Measurements from ENCODE around the gene FRK. TPM values are rescaled to one million over a fixed set of nuclear protein-coding genes. Genes with fewer than 3 reads are reported as not detected.

Gene FRK
- total RNA-seq, 2 experiments from 2014 or later, result not detected

GRCh38 chr6:115976321-115976870 is 84.3 kb downstream of the FRK start:
- DNase-seq (no peak), ATAC-seq (ENCODE audit: poor library complexity) (no peak)
- ChIA-PET CTCF (no interaction called here), POLR2A (no interaction called here)
- Histone ChIP-seq H3K27me3 (ENCODE audit: control insufficient read depth in 1 of 2, insufficient read depth in 2 of 2, low read length in 2 of 2) (no peaks in the 10 kb centered on the region), H3K4me3 (ENCODE audit: low read length) (no peak overlapping the region), H3K9me3 (ENCODE audit: control insufficient read depth in 1 of 2, insufficient read depth in 1 of 2, low read length in 2 of 2) (no peaks in the 10 kb centered on the region), H3K27ac (ENCODE audit: low read depth in 1 of 2, low read length in 2 of 2) (no peak overlapping the region), H3K36me3 (ENCODE audit: insufficient read depth, low read length) (no peaks in the 10 kb centered on the region), H3K4me1 (ENCODE audit: insufficient read depth, low read length) (no peaks in the 10 kb centered on the region)
- Mint-ChIP-seq H3K9me3 (no peaks in the 10 kb centered on the region), H3K27ac (no peak overlapping the region), H3K36me3 (ENCODE audit: low read depth) (no peaks in the 10 kb centered on the region), H3K27me3 (no peaks in the 10 kb centered on the region), H3K4me3 (no peak overlapping the region), H3K4me1 (ENCODE audit: low read depth) (no peaks in the 10 kb centered on the region)
- TF ChIP-seq CTCF (IDR thresholded peaks at IDR 0.05), result no peak
- intact Hi-C loops (cut with DNase I, micrococcal nuclease), result no loop called here

GRCh38 chr6:115972679-115973078 is 88.0 kb downstream of the FRK start:
- no peaks in the 10 kb centered on the region for H3K9me3 Mint-ChIP-seq

GRCh38 chr6:115971785-115972184 is 88.9 kb downstream of the FRK start:
- Mint-ChIP-seq H3K27me3 (peaks cover 5% of the 10 kb centered on the region), H3K4me3 (no peak overlapping the region), H3K9me3 (no peaks in the 10 kb centered on the region), H3K27ac (no peak overlapping the region), H3K36me3 (ENCODE audit: low read depth) (no peaks in the 10 kb centered on the region), H3K4me1 (ENCODE audit: low read depth) (no peaks in the 10 kb centered on the region)
- Histone ChIP-seq H3K27ac (ENCODE audit: low read depth in 1 of 2, low read length in 2 of 2) (no peak overlapping the region), H3K27me3 (ENCODE audit: control insufficient read depth in 1 of 2, insufficient read depth in 2 of 2, low read length in 2 of 2) (peaks cover 0 to 4% of the 10 kb centered on the region in 2 experiments), H3K9me3 (ENCODE audit: control insufficient read depth in 1 of 2, insufficient read depth in 1 of 2, low read length in 2 of 2) (no peaks in the 10 kb centered on the region), H3K36me3 (ENCODE audit: insufficient read depth, low read length) (no peaks in the 10 kb centered on the region), H3K4me3 (ENCODE audit: low read length) (no peak overlapping the region), H3K4me1 (ENCODE audit: insufficient read depth, low read length) (no peaks in the 10 kb centered on the region)
- intact Hi-C loops (cut with DNase I, micrococcal nuclease), result no loop called here
- no peak for ATAC-seq (ENCODE audit: poor library complexity)
- DNase-seq, result no peak
- no peak for TF ChIP-seq CTCF (IDR thresholded peaks at IDR 0.05)
- CTCF ChIA-PET, result no interaction called here
- POLR2A ChIA-PET, result no interaction called here

More at GRCh38 chr6:115972679-115973078, 88.0 kb downstream of the FRK start:
- Histone ChIP-seq H3K4me3 (ENCODE audit: low read length) (no peak overlapping the region), H3K27ac (ENCODE audit: low read depth in 1 of 2, low read length in 2 of 2) (no peak overlapping the region), H3K36me3 (ENCODE audit: insufficient read depth, low read length) (no peaks in the 10 kb centered on the region), H3K4me1 (ENCODE audit: insufficient read depth, low read length) (no peaks in the 10 kb centered on the region), H3K27me3 (ENCODE audit: control insufficient read depth in 1 of 2, insufficient read depth in 2 of 2, low read length in 2 of 2) (peaks cover 0 to 4% of the 10 kb centered on the region in 2 experiments), H3K9me3 (ENCODE audit: control insufficient read depth in 1 of 2, insufficient read depth in 1 of 2, low read length in 2 of 2) (no peaks in the 10 kb centered on the region)
- CTCF ChIA-PET, result no interaction called here
- POLR2A ChIA-PET, result no interaction called here
- TF ChIP-seq CTCF (IDR thresholded peaks at IDR 0.05), result no peak
- ATAC-seq (ENCODE audit: poor library complexity) (no peak), DNase-seq (no peak)
- Mint-ChIP-seq H3K36me3 (ENCODE audit: low read depth) (no peaks in the 10 kb centered on the region), H3K4me1 (ENCODE audit: low read depth) (no peaks in the 10 kb centered on the region), H3K4me3 (no peak overlapping the region), H3K27ac (no peak overlapping the region), H3K27me3 (peaks cover 5% of the 10 kb centered on the region)
- intact Hi-C loops (cut with DNase I, micrococcal nuclease), result no loop called here
